Measurements from ENCODE around the gene FBXO9.

Gene FBXO9

DNA sequence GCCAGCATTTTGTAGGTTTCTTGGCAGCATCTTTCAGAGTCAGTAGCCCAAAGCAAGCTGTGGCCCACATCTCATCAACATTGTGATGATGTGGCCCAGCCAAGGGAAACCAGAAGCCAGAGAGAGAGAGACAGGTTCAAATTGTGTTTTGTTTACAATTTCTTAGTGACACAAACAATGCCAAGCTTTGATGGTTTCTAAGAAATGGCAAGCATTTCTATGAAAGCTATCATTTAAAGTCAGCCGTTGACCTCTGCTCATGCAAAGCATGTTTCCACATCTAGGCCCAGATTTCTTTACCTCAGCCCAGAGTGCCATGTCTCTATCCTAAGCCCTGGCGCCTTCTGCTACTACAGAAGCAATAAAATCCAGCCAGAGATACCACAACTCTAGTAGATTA lies 50.5 kb downstream of the FBXO9 start:
- H3K4me3 ChIP-seq (replicated peaks; ENCODE audit: low read depth, low read length), result no peak overlapping the region
- no peak for DNase-seq (ENCODE audit: extremely low read depth, insufficient read length)
- no peaks in the 10 kb centered on the region for H3K27me3 ChIP-seq (replicated peaks; ENCODE audit: control insufficient read depth, insufficient read depth, low read length)
- no peak for TF ChIP-seq CTCF (IDR thresholded peaks at IDR 0.05; ENCODE audit: insufficient read depth, low read length, poor library complexity, severe bottlenecking)
- no peaks in the 10 kb centered on the region for H3K36me3 ChIP-seq (ENCODE audit: control insufficient read depth, insufficient read depth, low read length)

DNA sequence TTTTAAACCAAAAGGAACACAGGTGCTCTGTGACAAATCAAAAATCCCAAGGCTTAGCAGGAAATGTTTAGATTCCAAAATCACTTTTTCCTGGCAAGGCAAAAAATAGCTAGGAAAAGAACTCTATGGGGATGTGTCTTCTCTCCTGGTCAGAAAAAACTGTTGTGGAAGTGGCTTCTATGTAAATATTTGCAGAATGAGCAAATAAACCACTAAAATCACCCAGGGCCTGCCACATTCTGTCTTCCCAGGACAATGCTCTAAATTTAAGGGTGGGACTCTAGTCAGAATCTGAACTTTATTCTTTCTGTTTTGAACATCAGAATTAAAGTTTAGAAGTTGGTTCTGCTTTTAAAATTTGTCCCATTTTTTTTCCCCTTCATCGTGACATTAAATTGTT lies 54.1 kb downstream of the FBXO9 start:
- DNase-seq (ENCODE audit: extremely low read depth, insufficient read length), result no peak
- no peaks in the 10 kb centered on the region for H3K36me3 ChIP-seq (ENCODE audit: control insufficient read depth, insufficient read depth, low read length)
- no peak for TF ChIP-seq CTCF (IDR thresholded peaks at IDR 0.05; ENCODE audit: insufficient read depth, low read length, poor library complexity, severe bottlenecking)
- no peak overlapping the region for H3K4me3 ChIP-seq (replicated peaks; ENCODE audit: low read depth, low read length)
- H3K27me3 ChIP-seq (replicated peaks; ENCODE audit: control insufficient read depth, insufficient read depth, low read length), result no peaks in the 10 kb centered on the region

DNA sequence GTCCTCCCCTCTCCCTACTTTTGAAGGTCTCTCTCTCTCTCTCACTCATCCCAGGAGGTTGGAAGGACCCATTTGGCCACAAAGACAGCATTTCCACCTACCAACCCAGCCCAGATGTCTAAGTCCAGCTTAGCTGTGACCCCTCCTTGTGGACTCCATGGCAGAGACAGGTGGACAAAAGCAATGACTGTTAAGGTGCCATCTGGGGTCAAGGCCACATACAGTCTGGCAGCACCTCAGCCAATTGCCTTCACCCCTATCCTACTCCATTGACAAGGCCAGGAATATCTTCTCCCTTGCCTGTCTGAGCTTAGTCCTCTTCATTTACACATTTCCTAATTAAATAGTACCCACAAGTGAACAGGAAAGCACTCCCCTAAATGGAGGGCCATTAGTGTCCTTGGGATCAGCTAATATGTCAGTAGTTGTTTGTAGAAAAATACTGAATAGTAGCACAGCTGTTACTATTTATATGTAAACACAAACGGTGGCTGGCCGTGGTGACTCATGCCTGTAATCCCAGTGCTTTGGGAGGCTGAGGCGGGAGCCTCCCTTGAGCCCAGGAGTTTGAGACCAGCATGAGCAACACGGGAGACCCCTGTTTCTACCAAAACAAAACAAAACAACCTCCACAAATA lies 54.7 kb downstream of the FBXO9 start:
- no peak for DNase-seq (ENCODE audit: extremely low read depth, insufficient read length)
- no peaks in the 10 kb centered on the region for H3K36me3 ChIP-seq (ENCODE audit: control insufficient read depth, insufficient read depth, low read length)
- TF ChIP-seq CTCF (IDR thresholded peaks at IDR 0.05; ENCODE audit: insufficient read depth, low read length, poor library complexity, severe bottlenecking), result no peak
- H3K27me3 ChIP-seq (replicated peaks; ENCODE audit: control insufficient read depth, insufficient read depth, low read length), result no peaks in the 10 kb centered on the region
- H3K4me3 ChIP-seq (replicated peaks; ENCODE audit: low read depth, low read length), result no peak overlapping the region

- no peak for TF ChIP-seq CTCF (IDR thresholded peaks at IDR 0.05; ENCODE audit: insufficient read depth, low read length, poor library complexity, severe bottlenecking)
- no peak for DNase-seq (ENCODE audit: extremely low read depth, insufficient read length)
- Histone ChIP-seq H3K4me3 (replicated peaks; ENCODE audit: low read depth, low read length) (no peak overlapping the region), H3K36me3 (ENCODE audit: control insufficient read depth, insufficient read depth, low read length) (no peaks in the 10 kb centered on the region), H3K27me3 (replicated peaks; ENCODE audit: control insufficient read depth, insufficient read depth, low read length) (no peaks in the 10 kb centered on the region)
Observed at GRCh38 chr6:53124131-53124800, 59.1 kb downstream of the FBXO9 start.

GRCh38 chr6:53125276-53125675 lies 60.1 kb downstream of the FBXO9 start:
- no peaks in the 10 kb centered on the region for H3K27me3 ChIP-seq (replicated peaks; ENCODE audit: control insufficient read depth, insufficient read depth, low read length)
- TF ChIP-seq CTCF (IDR thresholded peaks at IDR 0.05; ENCODE audit: insufficient read depth, low read length, poor library complexity, severe bottlenecking), result no peak
- no peak for DNase-seq (ENCODE audit: extremely low read depth, insufficient read length)

More at GRCh38 chr6:53125276-53125675, 60.1 kb downstream of the FBXO9 start:
- no peaks in the 10 kb centered on the region for H3K36me3 ChIP-seq (ENCODE audit: control insufficient read depth, insufficient read depth, low read length)
- no peak overlapping the region for H3K4me3 ChIP-seq (replicated peaks; ENCODE audit: low read depth, low read length)
